Measurements from ENCODE around the gene ZNF714. TPM values are rescaled to one million over a fixed set of nuclear protein-coding genes. Genes with fewer than 3 reads are reported as not detected.

Gene ZNF714
- total and polyA plus RNA-seq, 4 donors = 0.75 to 8.8 (median 2.2) TPM

DNA sequence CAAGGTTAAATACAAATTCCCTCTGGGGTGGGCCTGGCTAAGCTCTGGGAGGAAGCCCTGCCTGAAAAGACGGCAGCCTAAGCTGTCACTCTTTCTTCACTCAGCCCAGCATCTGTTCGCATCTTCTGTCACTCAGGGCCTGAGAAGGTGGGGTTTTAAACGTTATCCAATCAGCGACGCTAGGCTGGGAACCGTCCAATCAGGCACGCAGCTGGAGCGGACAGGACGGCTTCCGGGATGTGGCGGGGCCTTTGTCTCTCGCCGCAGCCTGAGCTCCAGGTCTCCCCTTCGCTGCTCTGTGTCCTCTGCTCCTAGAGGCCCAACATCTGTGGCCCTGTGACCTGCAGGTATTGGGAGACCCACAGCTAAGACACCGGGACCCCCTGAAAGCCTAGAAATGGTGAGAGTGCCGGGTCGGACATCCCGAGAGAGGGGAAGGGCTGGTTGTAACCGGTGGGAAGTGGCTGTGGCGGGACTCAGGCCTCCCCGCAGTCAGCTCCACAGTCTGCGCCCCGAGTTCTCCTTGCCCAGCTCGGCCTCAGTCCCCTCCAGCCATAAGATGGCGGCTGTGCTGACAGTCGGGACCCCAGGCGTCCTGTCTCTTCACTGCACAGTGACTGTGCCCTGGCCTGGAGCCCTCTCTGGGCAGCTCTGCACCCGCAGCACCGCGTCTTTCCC lies 59.9 kb downstream of the ZNF714 start, which contains the start of gene ZNF431:
ZNF431 (plus strand) TSS at position 254 of the 678 bp plus-strand sequence; CDS start at position 398, 144 bp downstream.
- Histone ChIP-seq H3K4me1 (ENCODE audit: control insufficient read depth in 1 of 2, insufficient read depth in 2 of 2, low read length in 2 of 2) (no peaks in the 10 kb centered on the region), H3K36me3 (ENCODE audit: control insufficient read depth in 1 of 2, insufficient read depth in 2 of 2, low read length in 1 of 2) (peaks cover 0 to 4% of the 10 kb centered on the region in 2 donors), H3K4me3 (ENCODE audit: low read length in 2 of 2) (peak within 1 kb of the TSS; percentile 43 to 93), H3K9me3 (ENCODE audit: control insufficient read depth, low read length) (no peaks in the 10 kb centered on the region), H3K27ac (ENCODE audit: low read depth in 1 of 2, low read length in 2 of 2) (peak within 1 kb of the TSS in 1 of 2 donors; percentile 90), H3K27me3 (ENCODE audit: control insufficient read depth in 1 of 2, insufficient read depth in 2 of 2, low read length in 1 of 2) (no peaks in the 10 kb centered on the region)
- peak; percentile 96 for DNase-seq
- intact Hi-C loops (cut with DNase I) = loop anchor here in 1 of 2 donors (5.0 kb wide), 1 partner anchor 120 kb away; the partner anchor contains the start of gene ZNF430
- ATAC-seq (ENCODE audit: low FRiP score) = peak; percentile 96
- 0 to 1% methylated on average over 30 of the region's 30 CpGs for WGBS, 2 donors

DNA sequence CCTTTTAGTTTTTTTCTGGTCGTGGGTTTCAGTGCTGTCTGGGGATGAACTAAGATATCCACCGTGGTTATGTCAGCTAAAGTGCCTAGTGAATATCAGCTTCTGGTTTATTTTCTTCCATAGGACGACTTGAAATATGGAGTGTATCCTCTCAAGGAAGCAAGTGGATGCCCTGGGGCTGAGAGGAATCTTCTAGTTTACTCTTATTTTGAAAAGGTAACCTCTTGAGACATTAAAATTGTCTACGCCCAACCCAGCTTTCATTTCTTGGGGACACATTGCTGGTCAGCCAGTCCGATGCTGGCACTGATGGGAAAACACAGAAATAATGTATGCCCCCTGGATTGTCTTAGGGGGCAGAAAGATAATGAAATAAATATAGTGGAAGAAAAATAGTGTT lies 61.4 kb downstream of the ZNF714 start:
- no peak for DNase-seq
- H3K9me3 ChIP-seq (ENCODE audit: control insufficient read depth, low read length) = no peaks in the 10 kb centered on the region
- H3K36me3 ChIP-seq (ENCODE audit: control insufficient read depth in 1 of 2, insufficient read depth in 2 of 2, low read length in 1 of 2) = peaks cover 0 to 4% of the 10 kb centered on the region in 2 donors
- H3K4me3 ChIP-seq (ENCODE audit: low read length in 2 of 2) = no peak overlapping the region
- no peaks in the 10 kb centered on the region for H3K4me1 ChIP-seq (ENCODE audit: control insufficient read depth in 1 of 2, insufficient read depth in 2 of 2, low read length in 2 of 2)
- intact Hi-C loops (cut with DNase I) = loop anchor here in 1 of 2 donors (5.0 kb wide), 1 partner anchor 121 kb away; the partner anchor contains the start of gene ZNF430
- no peak overlapping the region for H3K27ac ChIP-seq (ENCODE audit: low read depth in 1 of 2, low read length in 2 of 2)
- no peaks in the 10 kb centered on the region for H3K27me3 ChIP-seq (ENCODE audit: control insufficient read depth in 1 of 2, insufficient read depth in 2 of 2, low read length in 1 of 2)
- ATAC-seq (ENCODE audit: low FRiP score) = no peak
- WGBS, 2 donors = 89 to 90% methylated on average over 5 of the region's 5 CpGs

DNA sequence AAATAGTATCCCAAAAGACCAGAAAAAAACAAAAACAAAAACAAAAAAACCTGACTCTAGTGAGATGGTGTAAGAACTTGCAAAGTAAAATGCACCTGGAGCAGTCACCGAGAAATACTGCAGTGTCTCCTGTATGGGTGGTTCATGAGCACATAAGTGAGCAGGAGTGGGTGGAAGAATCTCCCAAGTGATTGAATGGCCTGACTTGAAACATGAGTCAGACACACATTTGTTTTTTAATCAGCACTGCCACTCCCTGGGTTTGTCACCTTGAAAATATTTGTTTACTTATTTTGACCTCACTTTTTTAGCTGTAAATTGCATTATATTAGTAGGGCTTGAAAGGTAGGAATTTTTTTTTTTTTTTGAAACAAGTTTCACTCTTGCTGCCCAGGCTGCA lies 61.9 kb downstream of the ZNF714 start:
- peaks cover 0 to 4% of the 10 kb centered on the region in 2 donors for H3K36me3 ChIP-seq (ENCODE audit: control insufficient read depth in 1 of 2, insufficient read depth in 2 of 2, low read length in 1 of 2)
- no peaks in the 10 kb centered on the region for H3K9me3 ChIP-seq (ENCODE audit: control insufficient read depth, low read length)
- intact Hi-C loops (cut with DNase I) = loop anchor here in 1 of 2 donors (5.0 kb wide), 1 partner anchor 122 kb away; the partner anchor contains the start of gene ZNF430

DNA sequence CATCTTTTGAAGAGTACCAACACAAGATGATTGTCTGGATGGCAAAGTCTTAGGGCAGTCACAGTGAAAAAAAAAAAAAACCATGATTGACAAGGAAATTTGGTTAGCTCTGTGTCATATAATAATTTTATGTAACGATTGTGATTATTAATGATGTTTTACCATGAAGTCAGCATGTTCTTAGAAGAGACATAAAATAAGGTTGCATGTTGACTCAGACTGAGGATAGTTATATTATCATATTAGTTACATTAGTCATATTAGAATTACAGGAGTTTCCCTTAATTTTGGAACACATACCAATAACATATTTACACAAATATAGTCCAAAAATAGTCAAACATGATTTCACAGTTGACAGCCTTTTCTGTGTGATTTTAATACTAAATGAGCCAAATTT lies 65.5 kb downstream of the ZNF714 start:
- ATAC-seq (ENCODE audit: low FRiP score) = no peak
- no peaks in the 10 kb centered on the region for H3K27me3 ChIP-seq (ENCODE audit: control insufficient read depth in 1 of 2, insufficient read depth in 2 of 2, low read length in 1 of 2)
- no peak for DNase-seq
- 85 to 93% methylated on average over 1 of the region's 1 CpG for WGBS, 2 donors
- H3K4me3 ChIP-seq (ENCODE audit: low read length in 2 of 2) = no peak overlapping the region
- H3K4me1 ChIP-seq (ENCODE audit: control insufficient read depth in 1 of 2, insufficient read depth in 2 of 2, low read length in 2 of 2) = no peaks in the 10 kb centered on the region
- H3K27ac ChIP-seq (ENCODE audit: low read depth in 1 of 2, low read length in 2 of 2) = no peak overlapping the region
- intact Hi-C loops (cut with DNase I) = no loop called here
- no peaks in the 10 kb centered on the region for H3K9me3 ChIP-seq (ENCODE audit: control insufficient read depth, low read length)
- H3K36me3 ChIP-seq (ENCODE audit: control insufficient read depth in 1 of 2, insufficient read depth in 2 of 2, low read length in 1 of 2) = peaks cover 0 to 4% of the 10 kb centered on the region in 2 donors

More for the DNA sequence above, 61.9 kb downstream of the ZNF714 start:
- Histone ChIP-seq H3K4me1 (ENCODE audit: control insufficient read depth in 1 of 2, insufficient read depth in 2 of 2, low read length in 2 of 2) (no peaks in the 10 kb centered on the region), H3K4me3 (ENCODE audit: low read length in 2 of 2) (no peak overlapping the region), H3K27ac (ENCODE audit: low read depth in 1 of 2, low read length in 2 of 2) (no peak overlapping the region), H3K27me3 (ENCODE audit: control insufficient read depth in 1 of 2, insufficient read depth in 2 of 2, low read length in 1 of 2) (no peaks in the 10 kb centered on the region)
- 96 to 99% methylated on average over 1 of the region's 1 CpG for WGBS, 2 donors
- DNase-seq (no peak), ATAC-seq (ENCODE audit: low FRiP score) (no peak)

DNA sequence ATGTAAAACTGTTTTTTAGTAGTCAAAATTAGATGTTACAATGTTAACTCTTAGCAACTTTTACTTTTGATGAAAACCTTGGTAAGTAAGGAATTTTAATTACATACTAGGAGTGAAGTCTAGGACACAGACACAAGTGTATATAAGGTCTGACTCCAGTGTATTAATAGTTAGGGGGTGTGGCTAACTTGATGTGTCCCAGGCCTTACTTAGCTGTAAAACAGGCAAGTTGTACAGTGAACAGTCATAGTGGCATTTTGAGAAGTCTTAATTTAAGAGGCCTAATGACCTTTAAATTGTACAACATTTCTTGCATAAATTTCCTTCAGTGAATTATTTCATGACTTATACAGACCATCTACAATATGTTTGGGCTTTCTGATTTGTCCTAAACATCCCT lies 66.7 kb downstream of the ZNF714 start:
- ATAC-seq (ENCODE audit: low FRiP score) = no peak
- no peak overlapping the region for H3K27ac ChIP-seq (ENCODE audit: low read depth in 1 of 2, low read length in 2 of 2)

DNA sequence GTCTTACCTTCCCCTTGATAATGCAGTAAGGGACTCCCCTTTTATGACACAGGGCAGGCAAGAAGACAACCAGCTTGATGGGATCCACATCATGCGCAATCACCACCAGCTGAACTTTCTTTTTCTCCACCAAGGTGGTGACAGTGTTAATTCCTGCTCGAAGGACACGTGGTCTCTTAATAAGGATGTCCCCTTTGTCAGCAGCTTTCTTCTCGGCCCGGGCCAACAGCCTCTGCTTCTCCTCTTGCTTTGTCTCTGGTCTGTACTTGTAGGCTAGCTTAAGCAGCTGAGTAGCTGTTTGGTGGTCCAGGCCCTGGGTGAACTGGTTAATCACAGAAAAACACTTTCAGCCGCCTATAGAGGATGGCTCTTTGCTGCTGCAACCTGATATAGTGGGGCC lies 67.9 kb downstream of the ZNF714 start:
- H3K9me3 ChIP-seq (ENCODE audit: control insufficient read depth, low read length) = no peaks in the 10 kb centered on the region
- no peak overlapping the region for H3K4me3 ChIP-seq (ENCODE audit: low read length in 2 of 2)
- H3K27ac ChIP-seq (ENCODE audit: low read depth in 1 of 2, low read length in 2 of 2) = no peak overlapping the region
- intact Hi-C loops (cut with DNase I) = no loop called here
- no peak for ATAC-seq (ENCODE audit: low FRiP score)
- no peaks in the 10 kb centered on the region for H3K27me3 ChIP-seq (ENCODE audit: control insufficient read depth in 1 of 2, insufficient read depth in 2 of 2, low read length in 1 of 2)
- peaks cover 0 to 7% of the 10 kb centered on the region in 2 donors for H3K36me3 ChIP-seq (ENCODE audit: control insufficient read depth in 1 of 2, insufficient read depth in 2 of 2, low read length in 1 of 2)
- no peak for DNase-seq
- 91 to 97% methylated on average over 6 of the region's 6 CpGs for WGBS, 2 donors
- H3K4me1 ChIP-seq (ENCODE audit: control insufficient read depth in 1 of 2, insufficient read depth in 2 of 2, low read length in 2 of 2) = no peaks in the 10 kb centered on the region

More for the DNA sequence above, 66.7 kb downstream of the ZNF714 start:
- Histone ChIP-seq H3K27me3 (ENCODE audit: control insufficient read depth in 1 of 2, insufficient read depth in 2 of 2, low read length in 1 of 2) (no peaks in the 10 kb centered on the region), H3K9me3 (ENCODE audit: control insufficient read depth, low read length) (no peaks in the 10 kb centered on the region), H3K4me3 (ENCODE audit: low read length in 2 of 2) (no peak overlapping the region), H3K4me1 (ENCODE audit: control insufficient read depth in 1 of 2, insufficient read depth in 2 of 2, low read length in 2 of 2) (no peaks in the 10 kb centered on the region), H3K36me3 (ENCODE audit: control insufficient read depth in 1 of 2, insufficient read depth in 2 of 2, low read length in 1 of 2) (peaks cover 0 to 7% of the 10 kb centered on the region in 2 donors)
- DNase-seq = no peak
- intact Hi-C loops (cut with DNase I) = no loop called here

DNA sequence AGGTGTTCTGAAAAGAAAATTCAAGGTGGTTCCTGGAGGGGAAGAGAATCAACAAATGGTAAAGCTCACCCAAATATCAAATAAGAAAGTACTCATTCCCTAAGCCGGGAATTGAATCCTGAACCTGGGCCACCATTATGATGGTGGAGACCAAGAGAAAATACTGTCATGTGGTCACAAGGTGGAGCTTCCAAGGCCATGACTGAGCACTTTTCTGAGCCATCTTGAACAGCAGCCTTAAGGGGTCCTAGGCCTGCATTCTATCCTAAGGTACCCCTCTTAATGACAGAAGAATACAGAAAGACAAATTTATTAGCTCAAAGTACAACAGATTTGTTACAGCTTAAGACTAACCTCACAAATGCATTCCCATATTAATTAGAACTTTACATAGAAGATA lies 69.5 kb downstream of the ZNF714 start:
- no peak overlapping the region for H3K4me3 ChIP-seq (ENCODE audit: low read length in 2 of 2)
- no peaks in the 10 kb centered on the region for H3K27me3 ChIP-seq (ENCODE audit: control insufficient read depth in 1 of 2, insufficient read depth in 2 of 2, low read length in 1 of 2)
- ATAC-seq (ENCODE audit: low FRiP score) (no peak), DNase-seq (no peak)
- H3K4me1 ChIP-seq (ENCODE audit: control insufficient read depth in 1 of 2, insufficient read depth in 2 of 2, low read length in 2 of 2) = no peaks in the 10 kb centered on the region
- no peaks in the 10 kb centered on the region for H3K9me3 ChIP-seq (ENCODE audit: control insufficient read depth, low read length)
- peaks cover 3% of the 10 kb centered on the region in 2 donors for H3K36me3 ChIP-seq (ENCODE audit: control insufficient read depth in 1 of 2, insufficient read depth in 2 of 2, low read length in 1 of 2)
- no peak overlapping the region for H3K27ac ChIP-seq (ENCODE audit: low read depth in 1 of 2, low read length in 2 of 2)
- WGBS, 2 donors = 99 to 100% methylated on average over 1 of the region's 1 CpG
- intact Hi-C loops (cut with DNase I) = no loop called here

DNA sequence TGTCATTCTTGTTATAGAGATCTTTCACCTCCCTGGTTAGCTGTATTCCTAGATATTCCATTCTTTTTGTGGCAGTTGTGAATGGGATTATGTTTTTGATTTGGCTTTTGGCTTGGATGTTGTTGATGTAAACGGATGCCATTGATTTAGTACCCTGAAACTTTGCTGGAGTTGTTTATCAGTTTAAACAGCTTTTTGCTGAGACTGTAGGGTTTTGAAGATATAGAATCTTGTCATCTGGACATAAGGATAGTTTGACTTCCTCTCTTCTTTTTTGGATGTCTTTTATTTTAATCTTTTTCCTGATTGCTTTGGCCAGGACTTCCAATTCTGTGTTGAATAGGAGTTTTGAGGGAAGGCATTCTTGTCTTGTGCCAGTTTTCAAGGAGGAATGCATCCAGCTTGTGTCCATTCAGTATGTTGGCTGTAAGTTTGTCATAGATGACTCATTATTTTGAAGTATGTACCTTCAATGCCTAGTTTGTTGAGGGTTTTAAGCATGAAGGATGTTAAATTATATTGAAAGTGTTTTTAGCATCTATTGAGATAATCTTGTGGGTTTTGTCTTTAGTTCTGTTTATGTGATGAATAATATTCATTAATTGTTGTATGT lies 76.6 kb downstream of the ZNF714 start:
- Histone ChIP-seq H3K9me3 (ENCODE audit: control insufficient read depth, low read length) (no peaks in the 10 kb centered on the region), H3K36me3 (ENCODE audit: control insufficient read depth in 1 of 2, insufficient read depth in 2 of 2, low read length in 1 of 2) (peaks cover 0 to 6% of the 10 kb centered on the region in 2 donors), H3K27ac (ENCODE audit: low read depth in 1 of 2, low read length in 2 of 2) (no peak overlapping the region), H3K27me3 (ENCODE audit: control insufficient read depth in 1 of 2, insufficient read depth in 2 of 2, low read length in 1 of 2) (no peaks in the 10 kb centered on the region), H3K4me1 (ENCODE audit: control insufficient read depth in 1 of 2, insufficient read depth in 2 of 2, low read length in 2 of 2) (no peaks in the 10 kb centered on the region), H3K4me3 (ENCODE audit: low read length in 2 of 2) (no peak overlapping the region)
- DNase-seq = no peak
- no peak for ATAC-seq (ENCODE audit: low FRiP score)
- intact Hi-C loops (cut with DNase I) = no loop called here
- 68 to 88% methylated on average over 1 of the region's 1 CpG for WGBS, 2 donors

DNA sequence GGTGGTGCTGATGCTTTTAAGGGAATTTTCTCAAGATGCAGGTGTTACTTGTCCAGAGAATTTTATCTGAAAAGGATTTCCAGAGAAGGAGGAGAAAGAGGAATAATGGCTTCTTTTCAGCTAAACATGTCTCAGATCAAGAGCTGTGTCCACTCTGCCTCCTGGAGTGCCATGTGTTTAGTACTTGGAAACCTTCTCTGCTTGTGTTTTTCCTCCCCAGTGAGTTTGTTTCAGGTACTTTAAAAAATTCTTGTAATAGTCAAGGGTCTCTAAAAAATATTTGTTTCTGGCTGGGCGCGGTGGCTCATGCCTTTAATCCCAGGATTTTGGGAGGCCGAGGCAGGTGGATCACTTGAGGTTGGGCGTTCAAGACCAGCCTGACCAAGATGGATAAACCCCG lies 82.5 kb downstream of the ZNF714 start:
- H3K4me1 ChIP-seq (ENCODE audit: control insufficient read depth in 1 of 2, insufficient read depth in 2 of 2, low read length in 2 of 2) = no peaks in the 10 kb centered on the region
- intact Hi-C loops (cut with DNase I) = no loop called here
- 97 to 99% methylated on average over 5 of the region's 5 CpGs for WGBS, 2 donors
- ATAC-seq (ENCODE audit: low FRiP score) (no peak), DNase-seq (no peak)
- no peaks in the 10 kb centered on the region for H3K9me3 ChIP-seq (ENCODE audit: control insufficient read depth, low read length)
- H3K4me3 ChIP-seq (ENCODE audit: low read length in 2 of 2) = no peak overlapping the region
- H3K36me3 ChIP-seq (ENCODE audit: control insufficient read depth in 1 of 2, insufficient read depth in 2 of 2, low read length in 1 of 2) = peaks cover under 1 to 4% of the 10 kb centered on the region in 2 donors
- no peaks in the 10 kb centered on the region for H3K27me3 ChIP-seq (ENCODE audit: control insufficient read depth in 1 of 2, insufficient read depth in 2 of 2, low read length in 1 of 2)
- no peak overlapping the region for H3K27ac ChIP-seq (ENCODE audit: low read depth in 1 of 2, low read length in 2 of 2)
